ENCODE results near the gene SELPLG. TPM values are rescaled to one million over a fixed set of nuclear protein-coding genes. Genes with fewer than 3 reads are reported as not detected.

The SELPLG gene
- total RNA-seq, 1 experiment from 2014 or later = 0.34 TPM

GRCh38 chr12:108578813-108579212, 54.9 kb downstream of the SELPLG start:
- ChIA-PET CTCF (no interaction called here), POLR2A (ENCODE audit: low non-redundant PET) (no interaction called here)
- BruUV-seq (replicated peaks) = no TSS peak
- Histone ChIP-seq H3K4me3 (ENCODE audit: low read depth, low read length, poor library complexity, severe bottlenecking) (no peak overlapping the region), H3K27me3 (replicated peaks; ENCODE audit: insufficient read depth, low read depth, low read length, poor library complexity) (no peaks in the 10 kb centered on the region), H3K9me3 (ENCODE audit: low read depth, low read length, poor library complexity, severe bottlenecking) (no peaks in the 10 kb centered on the region), H3K4me1 (ENCODE audit: insufficient read depth, low read length, poor library complexity, severe bottlenecking) (no peaks in the 10 kb centered on the region), H3K36me3 (ENCODE audit: insufficient read depth, low read length, poor library complexity, severe bottlenecking) (no peaks in the 10 kb centered on the region), H3K27ac (ENCODE audit: low read depth, low read length, poor library complexity, severe bottlenecking) (no peak overlapping the region)
- no peak for DNase-seq (ENCODE audit: low spot score)
- intact Hi-C loops (cut with micrococcal nuclease; ENCODE audit: unreplicated experiment) = no loop called here
- TF ChIP-seq EZH2 (IDR thresholded peaks at IDR 0.05; ENCODE audit: borderline replicate concordance, low read depth, low read length, poor library complexity, severe bottlenecking) (no peak), CTCF (conservative IDR thresholded peaks at IDR 0.05; ENCODE audit: low read depth, low read length) (no peak)

GRCh38 chr12:108578264-108578663, 55.4 kb downstream of the SELPLG start:
- ChIA-PET POLR2A (ENCODE audit: low non-redundant PET) (no interaction called here), CTCF (no interaction called here)
- H3K27ac ChIP-seq (ENCODE audit: low read depth, low read length, poor library complexity, severe bottlenecking) = no peak overlapping the region
- no peaks in the 10 kb centered on the region for H3K4me1 ChIP-seq (ENCODE audit: insufficient read depth, low read length, poor library complexity, severe bottlenecking)
- no peak for DNase-seq (ENCODE audit: low spot score)
- BruUV-seq (replicated peaks) = no TSS peak
- TF ChIP-seq CTCF (conservative IDR thresholded peaks at IDR 0.05; ENCODE audit: low read depth, low read length) (no peak), EZH2 (IDR thresholded peaks at IDR 0.05; ENCODE audit: borderline replicate concordance, low read depth, low read length, poor library complexity, severe bottlenecking) (no peak)
- H3K4me3 ChIP-seq (ENCODE audit: low read depth, low read length, poor library complexity, severe bottlenecking) = no peak overlapping the region
- intact Hi-C loops (cut with micrococcal nuclease; ENCODE audit: unreplicated experiment) = no loop called here
- no peaks in the 10 kb centered on the region for H3K36me3 ChIP-seq (ENCODE audit: insufficient read depth, low read length, poor library complexity, severe bottlenecking)
- no peaks in the 10 kb centered on the region for H3K27me3 ChIP-seq (replicated peaks; ENCODE audit: insufficient read depth, low read depth, low read length, poor library complexity)
- H3K9me3 ChIP-seq (ENCODE audit: low read depth, low read length, poor library complexity, severe bottlenecking) = no peaks in the 10 kb centered on the region

- ChIA-PET CTCF (no interaction called here), POLR2A (ENCODE audit: low non-redundant PET) (no interaction called here)
- Histone ChIP-seq H3K4me1 (ENCODE audit: insufficient read depth, low read length, poor library complexity, severe bottlenecking) (no peaks in the 10 kb centered on the region), H3K27me3 (replicated peaks; ENCODE audit: insufficient read depth, low read depth, low read length, poor library complexity) (no peaks in the 10 kb centered on the region), H3K9me3 (ENCODE audit: low read depth, low read length, poor library complexity, severe bottlenecking) (no peaks in the 10 kb centered on the region), H3K4me3 (ENCODE audit: low read depth, low read length, poor library complexity, severe bottlenecking) (no peak overlapping the region), H3K36me3 (ENCODE audit: insufficient read depth, low read length, poor library complexity, severe bottlenecking) (no peaks in the 10 kb centered on the region), H3K27ac (ENCODE audit: low read depth, low read length, poor library complexity, severe bottlenecking) (no peak overlapping the region)
- DNase-seq (ENCODE audit: low spot score) = no peak
- TF ChIP-seq CTCF (conservative IDR thresholded peaks at IDR 0.05; ENCODE audit: low read depth, low read length) (no peak), EZH2 (IDR thresholded peaks at IDR 0.05; ENCODE audit: borderline replicate concordance, low read depth, low read length, poor library complexity, severe bottlenecking) (no peak)
- no TSS peak for BruUV-seq (replicated peaks)
- intact Hi-C loops (cut with micrococcal nuclease; ENCODE audit: unreplicated experiment) = no loop called here
Measured at GRCh38 chr12:108577458-108577857, 56.2 kb downstream of the SELPLG start.

All from A673 (cell line).